NCI-H82 (cell line): Measurements from ENCODE around the gene NUMA1.

ENCODE experiments used
- DNase-seq: peaks from one replicate; lab custom pipeline; 2025; lab: John Stamatoyannopoulos, UW

Gene NUMA1

DNA sequence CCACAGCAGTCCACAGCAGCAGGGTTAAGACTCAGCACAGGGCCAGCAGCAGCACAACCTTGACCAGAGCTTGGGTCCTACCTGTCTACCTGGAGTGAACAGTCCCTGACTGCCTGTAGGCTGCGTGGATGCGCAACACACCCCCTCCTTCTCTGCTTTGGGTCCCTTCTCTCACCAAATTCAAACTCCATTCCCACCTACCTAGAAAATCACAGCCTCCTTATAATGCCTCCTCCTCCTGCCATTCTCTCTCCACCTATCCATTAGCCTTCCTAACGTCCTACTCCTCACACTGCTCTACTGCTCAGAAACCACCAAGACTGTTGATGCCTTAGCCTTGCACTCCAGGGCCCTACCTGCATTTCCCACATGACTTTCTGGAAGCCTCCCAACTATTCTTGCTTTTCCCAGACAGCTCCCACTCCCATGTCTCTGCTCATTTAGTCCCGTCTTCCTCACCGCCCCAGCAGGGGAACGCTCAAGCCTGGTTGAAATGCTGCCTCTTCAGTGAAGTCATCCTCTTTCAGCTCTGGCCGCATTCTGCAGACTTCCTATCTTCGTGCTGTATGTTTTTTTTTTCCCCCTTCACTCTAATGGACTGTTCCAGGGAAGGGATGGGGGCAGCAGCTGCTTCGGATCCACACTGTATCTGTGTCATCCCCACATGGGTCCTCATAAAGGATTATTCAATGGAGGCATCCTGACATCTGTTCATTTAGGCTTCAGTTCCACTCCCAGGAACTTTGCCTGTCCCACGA lies 78.3 kb downstream of the NUMA1 start:
- peak; percentile 79 for DNase-seq

DNA sequence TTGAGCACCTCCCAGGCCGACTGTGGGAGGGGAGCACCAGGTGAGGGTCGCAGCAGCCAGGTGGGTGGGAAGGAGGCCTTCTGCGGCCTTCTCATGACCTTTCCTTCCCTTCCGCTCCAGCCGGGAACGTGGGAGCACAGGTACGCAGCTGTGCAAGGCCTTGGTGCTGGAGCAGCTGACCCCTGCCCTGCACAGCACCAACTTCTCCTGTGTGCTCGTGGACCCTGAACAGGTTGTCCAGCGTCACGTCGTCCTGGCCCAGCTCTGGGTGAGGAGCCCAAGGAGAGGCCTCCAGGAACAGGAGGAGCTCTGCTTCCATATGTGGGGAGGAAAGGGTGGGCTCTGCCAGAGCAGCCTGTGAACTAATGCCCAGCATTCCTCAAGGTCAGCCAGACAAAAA lies 79.1 kb downstream of the NUMA1 start:
- DNase-seq: no peak

DNA sequence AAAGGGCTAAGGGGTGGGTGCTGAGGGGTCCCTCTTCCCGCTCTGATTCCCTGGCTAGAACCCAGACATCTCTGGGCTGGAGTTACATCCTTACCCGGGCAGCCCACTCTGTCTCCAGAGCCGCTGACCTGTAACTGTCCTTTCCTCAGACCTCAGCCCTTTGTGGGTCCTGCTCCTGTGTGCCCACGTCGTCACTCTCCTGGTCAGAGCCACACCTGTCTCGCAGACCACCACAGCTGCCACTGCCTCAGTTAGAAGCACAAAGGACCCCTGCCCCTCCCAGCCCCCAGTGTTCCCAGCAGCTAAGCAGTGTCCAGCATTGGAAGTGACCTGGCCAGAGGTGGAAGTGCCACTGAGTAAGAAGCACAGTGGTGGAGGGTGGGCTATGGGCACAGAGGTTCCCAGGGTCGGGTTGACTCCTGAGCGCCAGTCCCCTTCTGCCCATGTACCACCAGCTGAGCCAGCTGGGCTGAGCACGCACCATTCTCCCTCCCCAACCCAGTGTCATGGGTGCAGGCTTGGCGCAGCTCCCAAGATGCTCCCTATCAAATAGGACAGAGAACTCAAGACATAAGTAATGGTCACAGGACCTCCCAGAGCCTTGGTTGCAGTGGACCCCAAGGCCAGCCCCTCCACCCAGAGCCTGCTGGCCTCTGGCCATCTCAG lies 80.0 kb downstream of the NUMA1 start:
- no peak for DNase-seq

DNA sequence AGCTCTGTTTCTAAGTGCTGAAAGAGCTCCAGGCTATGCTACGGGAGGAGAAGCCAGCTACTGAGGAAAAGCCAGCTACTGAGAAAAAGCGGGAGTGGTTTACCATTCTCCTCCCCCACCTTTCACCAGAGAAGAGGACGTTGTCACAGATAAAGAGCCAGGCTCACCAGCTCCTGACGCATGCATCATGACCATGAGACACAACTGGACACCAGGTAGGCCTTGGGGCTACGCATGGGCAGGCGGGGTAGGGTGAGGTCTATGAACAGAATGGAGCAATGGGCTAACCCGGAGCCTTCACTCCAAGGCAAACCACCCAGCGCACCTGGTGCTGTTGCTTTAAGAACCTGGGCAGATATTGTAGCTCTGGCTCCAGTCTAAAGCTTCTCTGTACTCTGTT lies 80.5 kb downstream of the NUMA1 start:
- no peak for DNase-seq

DNA sequence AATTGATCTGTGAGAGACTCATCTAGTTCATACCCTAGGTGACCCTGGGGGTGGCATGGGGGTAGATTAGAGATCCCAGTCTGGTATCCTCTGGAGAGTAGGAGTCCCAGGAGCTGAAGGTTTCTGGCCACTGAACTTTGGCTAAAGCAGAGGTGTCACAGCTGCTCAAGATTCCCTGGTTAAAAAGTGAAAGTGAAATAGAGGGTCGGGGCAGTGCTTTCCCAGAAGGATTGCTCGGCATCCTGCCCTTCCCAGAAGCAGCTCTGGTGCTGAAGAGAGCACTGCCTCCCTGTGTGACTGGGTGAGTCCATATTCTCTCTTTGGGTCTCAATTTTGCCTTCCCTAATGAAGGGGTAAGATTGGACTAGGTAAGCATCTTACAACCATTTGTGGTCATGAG lies 81.0 kb downstream of the NUMA1 start:
- DNase-seq: no peak

DNA sequence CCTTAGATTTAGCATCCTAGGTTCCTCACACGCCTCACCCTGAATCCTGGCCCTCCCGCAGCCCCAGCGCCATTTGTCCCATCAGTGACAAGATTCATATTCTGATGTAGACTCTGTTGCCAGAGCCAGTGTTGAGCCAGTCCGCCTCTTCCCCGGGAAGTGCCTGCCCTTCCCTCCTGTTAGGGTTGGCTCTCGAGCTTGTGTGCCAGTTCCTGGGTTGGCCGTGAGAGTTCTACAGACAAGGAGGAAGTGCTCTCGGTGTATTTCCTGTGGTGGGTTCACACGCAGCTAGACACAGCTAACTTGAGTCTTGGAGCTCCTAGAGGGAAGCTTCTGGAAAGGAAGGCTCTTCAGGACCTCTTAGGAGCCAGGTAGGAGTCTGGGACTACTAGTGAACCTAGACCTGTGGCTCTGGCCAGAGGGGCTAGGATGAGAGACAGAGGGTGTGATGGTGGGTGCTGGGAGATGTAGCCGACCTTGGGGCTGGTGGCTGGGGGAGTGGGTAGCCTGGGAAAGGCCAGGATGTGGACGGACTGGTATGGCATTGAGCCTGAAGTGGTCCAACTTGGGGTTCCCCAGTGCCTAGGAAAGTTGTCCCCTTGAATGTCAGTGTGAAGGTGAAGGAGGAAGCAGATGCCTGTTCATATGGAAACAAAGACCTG lies 81.6 kb downstream of the NUMA1 start, which contains the start of gene IL18BP:
Gene IL18BP, plus strand, starts transcription at position 261 of the 662 bp plus-strand sequence. CDS start 1,076 bp downstream, outside the sequence.
- no peak for DNase-seq

DNA sequence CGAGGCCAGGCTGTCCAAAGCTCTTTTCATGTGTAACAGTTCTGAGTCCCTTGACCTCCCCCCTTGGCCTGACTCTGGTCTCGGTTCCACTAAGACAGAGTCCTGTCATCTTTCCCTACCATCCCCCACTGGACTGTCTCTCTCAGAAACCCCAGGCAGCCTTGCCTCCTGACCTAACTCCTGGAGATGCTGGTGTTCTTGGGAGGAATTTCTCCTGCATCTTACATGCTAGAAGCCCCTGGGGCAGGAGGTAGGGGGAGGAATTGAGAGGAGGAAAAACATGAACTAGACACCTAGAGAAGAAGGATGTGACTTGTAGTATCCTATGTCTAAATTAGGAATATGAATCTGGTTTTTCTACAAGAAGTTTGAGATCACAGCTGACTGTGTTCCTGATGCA lies 82.3 kb downstream of the NUMA1 start:
- DNase-seq: no peak

DNA sequence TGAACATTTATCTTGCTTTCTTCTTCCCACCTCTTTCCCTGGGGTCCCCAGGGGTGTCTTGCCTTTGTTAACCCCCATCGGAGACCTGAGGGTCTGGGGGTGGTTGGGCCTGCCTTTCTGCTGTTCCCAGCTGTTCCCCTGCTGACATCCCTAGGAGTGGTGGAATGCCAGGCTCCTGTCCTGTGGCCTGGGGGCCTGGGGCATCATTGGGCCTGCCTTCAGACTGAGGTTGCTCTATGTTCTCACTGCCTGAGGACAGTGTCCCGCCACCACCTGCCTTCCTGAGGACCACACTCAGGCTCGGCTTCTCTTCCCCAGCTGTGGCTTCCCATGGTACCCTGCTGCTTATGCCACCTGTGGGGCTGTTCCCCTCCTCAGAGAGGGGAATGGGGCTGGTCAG lies 82.7 kb downstream of the NUMA1 start:
- DNase-seq: no peak

DNA sequence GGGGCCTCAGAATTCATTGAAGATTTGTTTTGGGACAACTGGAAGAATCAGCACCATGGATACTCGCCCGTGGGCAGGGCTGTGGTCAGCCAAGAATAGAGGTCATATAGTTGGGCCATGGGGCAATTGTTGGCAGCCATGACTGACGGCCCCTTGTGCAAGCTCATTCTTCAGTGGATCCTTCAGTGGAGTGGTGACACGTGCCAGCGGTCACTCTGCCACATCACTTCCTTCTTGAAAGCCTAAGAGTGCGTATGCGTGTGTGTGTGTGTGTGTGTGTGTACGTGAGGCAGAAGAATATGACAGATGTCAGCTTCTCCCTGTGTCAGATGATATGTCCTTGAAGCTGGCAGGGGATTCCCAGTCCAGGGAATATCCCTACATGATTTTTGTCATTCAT lies 83.4 kb downstream of the NUMA1 start:
- no peak for DNase-seq

DNA sequence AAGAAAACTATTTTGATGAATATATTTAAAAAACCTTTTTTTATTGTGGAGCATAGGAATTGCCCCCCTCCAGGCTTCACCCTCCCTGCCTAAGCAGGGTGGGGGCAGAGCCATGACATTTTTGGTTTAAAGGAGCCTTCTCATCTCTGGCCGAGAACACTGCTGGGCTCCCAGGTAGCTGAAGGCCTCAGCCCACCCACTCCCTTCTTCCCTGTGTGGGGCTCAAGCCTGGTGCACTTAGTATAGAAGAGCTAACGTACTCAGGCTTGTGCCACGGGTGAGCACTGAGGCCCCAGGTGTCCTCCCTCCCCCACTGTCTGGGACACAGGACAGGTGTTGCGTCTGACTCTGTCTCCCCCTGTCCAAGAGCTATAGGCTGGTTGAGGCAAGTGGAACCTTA lies 83.8 kb downstream of the NUMA1 start:
- DNase-seq: no peak

DNA sequence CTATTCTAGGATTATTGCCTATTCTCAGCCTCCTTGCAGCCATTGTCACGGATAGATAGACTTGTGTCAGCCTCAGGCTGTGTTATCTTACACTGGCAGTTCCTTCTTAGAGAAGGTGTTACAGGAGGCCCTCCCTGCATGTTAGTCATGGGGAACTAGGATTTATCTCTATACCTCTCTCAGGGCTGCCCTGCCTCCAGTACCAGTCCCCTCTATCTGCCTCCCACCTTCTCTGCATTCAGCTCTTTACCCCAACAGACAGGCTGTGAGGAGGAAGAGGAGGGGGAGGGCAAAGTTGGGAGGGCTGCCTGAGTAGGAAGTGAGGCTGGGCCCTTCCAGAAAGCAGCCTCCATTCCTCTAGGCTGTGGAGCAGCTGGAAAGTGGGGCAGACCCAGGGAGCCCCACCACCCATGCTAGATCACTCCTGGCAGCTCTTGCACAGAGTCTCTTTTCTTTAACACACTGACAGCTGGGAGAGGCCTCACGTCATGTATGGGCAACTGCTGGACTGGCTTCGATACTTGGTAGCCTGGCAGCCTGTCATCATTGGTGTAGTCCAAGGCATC lies 84.5 kb downstream of the NUMA1 start:
- no peak for DNase-seq

DNA sequence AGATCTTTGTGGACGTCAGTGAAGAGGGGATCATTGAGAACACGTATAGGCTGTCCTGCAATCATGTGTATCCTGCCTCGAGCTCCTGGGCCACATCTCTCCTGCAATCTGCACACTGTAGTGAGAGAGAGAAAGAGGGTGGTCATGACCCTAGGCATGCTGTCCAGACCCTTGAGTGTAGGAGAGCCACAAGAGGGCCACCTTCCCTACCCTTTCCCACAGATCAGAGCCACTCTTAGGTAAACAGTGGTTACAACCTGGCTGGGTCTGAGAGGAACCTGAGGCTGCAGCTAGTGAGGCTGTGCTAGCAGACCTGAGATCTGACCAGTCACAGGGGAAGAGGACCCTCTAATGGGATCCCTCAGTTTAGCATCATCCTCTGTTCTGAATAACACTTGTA lies 85.6 kb downstream of the NUMA1 start:
- DNase-seq: no peak

DNA sequence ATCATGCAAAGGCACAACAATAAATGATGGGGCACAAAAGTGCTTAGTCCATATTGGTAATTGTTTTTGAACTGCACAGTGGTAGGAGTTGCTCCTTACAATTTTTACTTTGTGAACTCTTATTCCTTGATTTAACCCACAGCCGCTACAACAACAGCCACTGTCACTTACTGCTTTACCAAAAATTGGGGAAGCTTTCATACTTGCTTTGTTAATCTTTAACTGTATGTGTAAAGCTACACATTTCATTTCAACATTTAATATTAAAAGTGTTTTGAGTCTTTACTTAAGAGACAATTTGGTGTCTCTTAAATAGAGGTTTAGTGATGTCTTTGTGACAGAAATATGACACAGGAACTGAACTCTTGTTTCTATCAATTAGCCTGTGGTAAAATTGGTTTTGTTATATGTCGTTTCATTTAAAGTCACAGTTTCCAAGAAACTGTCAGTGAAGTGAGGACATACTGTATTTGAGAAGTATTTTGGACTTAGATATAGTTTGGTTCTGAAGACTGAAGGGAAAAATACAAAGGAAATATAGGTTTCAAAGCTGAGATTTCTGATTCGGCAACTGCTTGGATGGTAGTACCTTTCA lies 88.1 kb downstream of the NUMA1 start:
- no peak for DNase-seq

DNA sequence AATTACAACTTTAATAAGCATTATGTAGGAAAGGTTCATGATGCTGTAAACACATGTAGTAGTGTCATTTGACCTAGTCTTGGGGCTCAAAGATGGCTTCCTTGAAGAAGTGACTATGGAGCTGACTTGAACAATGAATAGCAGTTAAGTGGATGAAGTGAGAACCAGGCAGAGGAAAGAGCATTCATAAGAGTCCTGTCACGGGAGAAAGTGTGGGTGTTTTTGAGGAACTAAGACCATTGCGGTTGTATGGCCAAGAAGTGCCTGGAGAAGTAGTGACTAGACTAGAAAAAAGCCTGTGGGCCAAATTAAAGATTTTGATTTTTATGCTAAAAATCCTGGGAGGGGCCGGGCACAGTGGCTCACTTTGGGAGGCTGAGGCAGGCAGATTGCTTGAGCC lies 88.8 kb downstream of the NUMA1 start:
- DNase-seq: no peak

DNA sequence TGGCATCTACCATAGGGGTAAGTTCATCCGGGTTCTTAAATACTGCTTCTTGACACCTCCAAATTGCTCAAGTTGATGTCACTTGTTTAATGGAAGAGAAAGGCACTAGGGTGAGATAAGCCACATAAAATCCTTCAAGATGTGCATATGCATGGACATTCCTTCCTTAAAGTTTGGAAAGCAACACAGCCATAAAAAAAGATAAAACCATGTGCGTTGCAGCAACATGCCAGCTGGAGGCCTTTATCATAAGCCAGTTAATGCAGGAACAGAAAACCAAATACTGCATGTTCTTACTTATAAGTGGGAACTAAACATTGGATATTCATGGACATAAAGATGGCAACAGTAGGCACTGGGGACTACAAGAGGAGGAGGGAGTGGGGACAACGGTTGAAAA lies 89.6 kb downstream of the NUMA1 start:
- DNase-seq: no peak

DNA sequence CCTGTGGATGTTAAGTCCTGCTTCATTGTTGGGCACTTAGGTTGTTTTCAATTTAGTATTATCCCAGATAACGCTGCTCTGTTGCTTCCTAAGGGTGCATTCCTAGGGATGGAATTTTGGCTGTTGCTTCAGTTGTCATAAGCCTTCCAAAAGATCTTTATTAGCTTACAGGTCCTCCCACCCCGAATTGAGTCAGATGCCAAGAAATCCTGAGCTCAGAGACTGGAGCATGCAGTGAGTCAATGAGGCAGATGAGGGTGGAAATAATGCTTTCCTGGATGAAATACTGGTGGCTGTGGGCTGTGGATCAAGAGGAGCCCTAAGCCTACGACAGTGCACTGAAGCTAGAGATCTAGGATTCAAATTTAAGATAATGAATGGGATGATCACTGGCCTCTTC lies 92.3 kb downstream of the NUMA1 start:
- no peak for DNase-seq

DNA sequence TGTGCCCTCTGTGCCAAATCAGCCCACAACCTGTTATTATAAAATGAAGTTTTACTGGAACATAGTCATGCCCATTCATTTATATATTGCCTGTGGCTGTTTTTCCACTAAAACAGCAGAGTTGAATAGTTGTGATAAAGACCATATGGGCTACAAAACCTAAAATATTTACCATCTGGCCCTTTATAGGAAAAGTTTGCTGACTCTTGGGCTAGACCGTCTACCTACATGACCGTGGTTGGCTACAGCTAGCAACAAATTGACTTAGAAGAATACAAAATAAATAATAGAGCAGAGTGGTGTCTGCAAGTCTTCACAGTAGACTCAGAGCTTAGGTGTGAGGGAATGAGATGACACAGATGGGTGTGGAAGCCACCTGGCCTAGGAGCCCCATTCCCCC lies 92.8 kb downstream of the NUMA1 start:
- DNase-seq: no peak

DNA sequence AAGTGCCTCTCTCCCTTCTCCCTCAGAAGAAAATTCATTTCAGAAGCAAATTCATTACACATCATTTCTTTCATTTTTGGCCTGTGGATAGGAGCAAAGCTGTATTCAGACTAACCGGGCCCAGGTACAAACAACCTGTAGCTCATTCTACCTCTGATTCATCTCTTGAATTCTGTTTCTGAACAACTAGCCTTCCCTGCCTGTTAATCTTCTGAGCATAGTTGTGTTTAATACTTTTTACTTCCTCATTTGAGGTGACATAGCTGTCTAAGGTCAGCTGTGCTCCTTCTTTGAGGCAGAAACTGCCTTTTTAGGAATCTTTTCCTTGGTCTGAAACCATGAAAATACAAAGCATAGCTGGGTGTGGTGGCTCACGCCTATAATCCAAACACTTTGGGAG lies 94.2 kb downstream of the NUMA1 start:
- no peak for DNase-seq

DNA sequence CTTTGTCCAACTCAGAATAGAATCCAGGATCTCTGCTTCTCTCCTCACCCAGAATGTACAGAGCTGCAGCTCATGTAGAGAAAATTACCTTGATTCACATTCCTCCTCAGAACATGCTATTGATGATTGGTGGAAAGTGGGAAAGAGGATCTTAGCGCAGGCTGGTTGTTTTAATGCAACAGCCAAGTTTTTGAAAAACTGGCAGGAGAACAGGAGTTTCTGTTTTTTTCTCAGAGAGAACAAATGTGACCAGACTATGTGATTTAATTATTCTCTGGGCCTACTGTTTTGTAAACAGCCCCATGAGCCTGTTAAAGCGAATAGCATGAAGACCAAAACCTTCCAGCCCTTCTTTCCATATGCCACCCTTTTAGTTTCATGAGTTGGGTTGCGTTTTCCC lies 100.7 kb downstream of the NUMA1 start:
- no peak for DNase-seq

DNA sequence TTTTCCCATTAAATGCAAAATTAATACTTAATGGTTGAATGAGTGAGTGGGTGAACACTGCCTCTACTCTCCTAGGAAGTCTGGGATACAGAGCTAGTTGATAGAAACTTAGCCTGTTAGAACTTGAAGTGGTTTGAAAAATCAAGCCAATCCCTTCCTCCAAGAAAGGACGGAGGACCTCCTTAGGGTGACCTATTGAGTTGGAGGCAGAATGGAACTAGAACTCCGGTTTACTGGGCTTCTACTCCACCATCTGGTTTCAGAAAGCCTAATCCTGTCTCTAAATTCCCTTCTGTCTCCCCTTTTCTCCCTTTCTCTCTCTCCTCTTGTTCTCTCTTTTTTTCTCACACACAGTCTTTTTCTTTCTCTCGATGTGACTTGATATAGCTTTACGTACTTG lies 101.2 kb downstream of the NUMA1 start:
- DNase-seq: peak; percentile 25

DNA sequence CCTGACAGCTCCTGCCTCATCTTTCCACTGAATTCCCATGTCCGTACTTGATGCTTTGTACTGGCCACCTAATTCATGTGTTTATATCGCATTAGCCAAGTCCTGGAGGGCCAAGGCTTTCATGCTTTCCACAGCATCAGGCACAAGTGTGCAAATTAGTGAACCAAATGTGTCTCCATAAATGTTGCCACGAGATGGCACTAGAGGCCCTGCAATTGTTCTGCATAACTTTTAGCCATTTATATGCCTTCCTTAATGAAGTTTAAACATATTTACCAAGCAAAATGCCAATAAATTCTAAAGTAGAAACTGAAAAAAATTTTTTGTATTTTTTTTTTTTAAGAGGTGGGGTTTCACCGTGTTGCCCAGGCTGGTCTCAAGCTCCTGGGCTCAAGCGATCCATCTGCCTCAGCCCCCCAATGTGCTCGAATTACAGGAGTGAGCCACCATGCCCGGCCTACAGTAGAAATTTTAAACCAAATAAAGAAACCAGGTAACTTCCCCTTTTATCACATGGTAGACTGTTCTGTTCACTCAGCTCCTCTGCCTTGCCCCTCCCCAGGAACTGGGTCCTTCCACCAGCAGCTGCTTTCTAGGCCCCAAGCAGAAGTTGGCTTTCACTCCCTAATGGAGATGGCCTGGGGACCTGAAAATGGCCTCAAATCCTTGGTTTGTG lies 102.5 kb downstream of the NUMA1 start:
- DNase-seq: peak; percentile 34

DNA sequence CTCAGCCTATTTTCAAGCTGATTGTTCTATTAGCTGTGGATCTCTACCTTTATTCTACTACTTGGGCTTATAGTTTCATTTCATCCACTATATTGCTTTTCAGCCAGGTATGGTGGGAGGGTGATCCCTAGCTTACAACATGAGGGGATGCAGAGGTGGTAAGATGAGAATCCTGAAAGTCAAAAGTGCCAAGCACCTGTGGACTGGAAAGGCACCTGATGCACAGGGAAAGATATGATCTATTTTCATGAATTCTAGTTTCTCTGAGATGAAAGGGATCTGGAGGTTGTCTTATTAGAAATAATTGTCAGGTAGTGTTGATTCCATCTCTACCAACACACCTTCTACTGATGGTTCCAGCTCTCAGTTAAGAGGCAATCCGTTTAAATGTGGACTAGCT lies 103.3 kb downstream of the NUMA1 start:
- DNase-seq: no peak
